ENCODE measurements around the gene RMDN2. TPM values are rescaled to one million over a fixed set of nuclear protein-coding genes. Genes with fewer than 3 reads are reported as not detected.

The RMDN2 gene
- total RNA-seq, 1 donor from 2014 or later = 4.1 TPM

DNA sequence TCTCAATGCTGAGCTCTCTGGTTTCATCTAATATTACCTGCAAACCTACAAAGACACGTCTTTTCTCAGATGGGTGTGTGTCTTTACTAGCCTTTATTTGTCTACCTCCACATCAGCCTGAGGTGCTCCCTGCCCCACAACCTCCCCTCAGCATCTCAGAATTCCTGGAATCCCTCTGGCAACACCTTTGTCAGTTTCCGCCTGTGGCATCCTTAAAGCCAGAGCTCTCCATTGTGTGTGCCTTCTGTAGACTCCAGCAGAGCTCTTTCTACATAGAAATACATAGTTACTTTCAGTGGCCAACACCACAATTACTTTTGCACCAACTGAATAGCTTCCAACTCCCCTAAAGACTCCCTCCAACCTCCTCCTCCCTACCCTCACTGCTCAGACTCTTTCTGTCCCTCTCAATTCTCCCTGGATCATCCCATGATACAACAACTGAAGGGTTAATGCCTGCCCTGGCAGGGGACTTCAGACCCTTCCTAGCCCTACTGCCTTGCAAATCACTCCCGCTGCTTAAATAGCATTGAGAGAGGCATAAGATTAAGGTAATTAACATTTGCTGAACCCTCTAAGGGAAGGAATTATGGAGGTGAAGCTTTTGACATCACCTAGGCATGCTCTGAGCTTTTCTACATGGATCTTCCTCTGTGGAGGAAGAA, 39.6 kb upstream of the RMDN2 start:
- TF ChIP-seq, protein P1, sequence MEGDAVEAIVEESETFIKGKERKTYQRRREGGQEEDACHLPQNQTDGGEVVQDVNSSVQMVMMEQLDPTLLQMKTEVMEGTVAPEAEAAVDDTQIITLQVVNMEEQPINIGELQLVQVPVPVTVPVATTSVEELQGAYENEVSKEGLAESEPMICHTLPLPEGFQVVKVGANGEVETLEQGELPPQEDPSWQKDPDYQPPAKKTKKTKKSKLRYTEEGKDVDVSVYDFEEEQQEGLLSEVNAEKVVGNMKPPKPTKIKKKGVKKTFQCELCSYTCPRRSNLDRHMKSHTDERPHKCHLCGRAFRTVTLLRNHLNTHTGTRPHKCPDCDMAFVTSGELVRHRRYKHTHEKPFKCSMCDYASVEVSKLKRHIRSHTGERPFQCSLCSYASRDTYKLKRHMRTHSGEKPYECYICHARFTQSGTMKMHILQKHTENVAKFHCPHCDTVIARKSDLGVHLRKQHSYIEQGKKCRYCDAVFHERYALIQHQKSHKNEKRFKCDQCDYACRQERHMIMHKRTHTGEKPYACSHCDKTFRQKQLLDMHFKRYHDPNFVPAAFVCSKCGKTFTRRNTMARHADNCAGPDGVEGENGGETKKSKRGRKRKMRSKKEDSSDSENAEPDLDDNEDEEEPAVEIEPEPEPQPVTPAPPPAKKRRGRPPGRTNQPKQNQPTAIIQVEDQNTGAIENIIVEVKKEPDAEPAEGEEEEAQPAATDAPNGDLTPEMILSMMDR (conservative IDR thresholded peaks at IDR 0.05) = no peak
- Mint-ChIP-seq H3K27me3 (ENCODE audit: low read depth) (peaks cover 38% of the 10 kb centered on the region), H3K4me3 (no peak overlapping the region), H3K27ac (ENCODE audit: unreplicated experiment) (no peak overlapping the region), H3K9me3 (no peaks in the 10 kb centered on the region), H3K36me3 (ENCODE audit: low read depth) (no peaks in the 10 kb centered on the region), H3K4me1 (no peaks in the 10 kb centered on the region)
- no peak for DNase-seq (ENCODE audit: low read depth, low spot score)

DNA sequence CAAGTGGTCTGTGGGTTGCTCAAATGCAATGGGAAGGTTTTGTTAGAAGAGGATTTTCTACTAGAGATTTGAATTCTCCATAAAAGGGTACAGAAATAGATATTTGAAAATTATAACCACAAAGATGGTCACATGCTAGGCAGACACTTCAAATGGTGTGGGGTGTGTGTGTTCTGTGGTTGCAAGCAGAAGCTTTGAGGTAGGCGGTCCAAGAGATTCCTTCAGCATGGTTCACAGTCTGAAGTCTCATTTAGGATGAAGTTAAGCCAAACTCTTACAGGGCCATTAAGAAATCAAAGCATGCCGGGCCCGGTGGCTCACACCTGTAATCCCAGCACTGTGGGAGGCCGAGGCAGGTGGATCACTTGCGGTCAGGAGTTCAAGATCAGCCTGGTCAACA, 38.3 kb upstream of the RMDN2 start:
- H3K4me3 Mint-ChIP-seq = no peak overlapping the region
- no peaks in the 10 kb centered on the region for H3K9me3 Mint-ChIP-seq
- no peaks in the 10 kb centered on the region for H3K36me3 Mint-ChIP-seq (ENCODE audit: low read depth)
- TF ChIP-seq, protein P1 (conservative IDR thresholded peaks at IDR 0.05) = no peak
- H3K4me1 Mint-ChIP-seq = no peaks in the 10 kb centered on the region
- DNase-seq (ENCODE audit: low read depth, low spot score) = no peak
- peaks cover 30% of the 10 kb centered on the region for H3K27me3 Mint-ChIP-seq (ENCODE audit: low read depth)
- no peak overlapping the region for H3K27ac Mint-ChIP-seq (ENCODE audit: unreplicated experiment)

DNA sequence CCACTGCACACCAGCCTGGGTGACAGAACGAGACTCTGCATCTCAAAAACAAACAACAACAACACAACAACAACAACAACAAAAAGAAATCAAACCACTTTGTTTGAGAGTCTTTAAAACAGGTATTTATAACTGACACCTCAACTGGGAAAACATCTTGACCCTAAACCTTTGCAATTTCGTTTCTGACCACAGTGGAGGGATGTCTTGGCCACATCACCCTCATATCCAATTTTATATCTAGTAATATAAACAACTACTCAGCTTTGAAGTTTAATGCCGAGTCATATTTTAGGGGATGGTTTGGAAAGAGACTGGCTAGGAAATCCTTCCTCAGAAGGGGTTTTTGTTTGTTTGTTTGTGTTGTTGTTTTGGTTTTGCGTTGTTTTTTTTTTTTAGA, 37.8 kb upstream of the RMDN2 start:
- Mint-ChIP-seq H3K9me3 (no peaks in the 10 kb centered on the region), H3K4me3 (no peak overlapping the region), H3K27me3 (ENCODE audit: low read depth) (peaks cover 26% of the 10 kb centered on the region), H3K27ac (ENCODE audit: unreplicated experiment) (no peak overlapping the region), H3K4me1 (peaks cover 3% of the 10 kb centered on the region), H3K36me3 (ENCODE audit: low read depth) (no peaks in the 10 kb centered on the region)
- TF ChIP-seq, protein P1 (conservative IDR thresholded peaks at IDR 0.05) = no peak
- no peak for DNase-seq (ENCODE audit: low read depth, low spot score)

DNA sequence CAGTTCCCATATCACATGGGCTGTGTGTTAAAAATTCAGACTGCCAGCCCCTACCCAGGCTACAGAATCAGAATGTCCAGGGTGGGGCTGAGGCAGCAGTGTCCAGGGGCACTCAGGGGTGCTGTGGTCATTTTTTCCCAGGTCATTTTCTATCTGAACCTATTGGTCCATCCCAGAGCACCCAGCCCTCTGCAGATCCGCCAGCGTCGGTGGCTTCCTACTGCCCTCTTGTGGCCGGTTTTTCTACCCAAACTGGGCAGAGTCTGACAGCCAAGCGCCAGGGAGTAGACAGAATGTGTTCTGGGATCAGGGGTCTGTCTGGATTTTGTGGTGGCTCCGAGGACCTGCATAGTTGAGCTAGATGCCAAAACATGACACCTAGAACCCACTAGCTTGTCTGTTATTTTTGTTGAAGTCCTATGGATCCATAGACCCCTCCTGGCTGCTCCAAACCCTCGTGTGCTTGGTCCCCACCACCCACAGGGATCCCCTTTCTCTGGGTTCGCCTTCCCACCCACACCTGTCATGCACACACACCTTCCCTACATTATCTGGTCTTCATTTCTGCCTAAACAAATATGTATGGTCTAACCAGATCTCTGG, 34.1 kb upstream of the RMDN2 start:
- Mint-ChIP-seq H3K27me3 (ENCODE audit: low read depth) (peaks cover 12% of the 10 kb centered on the region), H3K36me3 (ENCODE audit: low read depth) (no peaks in the 10 kb centered on the region), H3K4me3 (no peak overlapping the region), H3K4me1 (peaks cover 5% of the 10 kb centered on the region), H3K9me3 (no peaks in the 10 kb centered on the region), H3K27ac (ENCODE audit: unreplicated experiment) (no peak overlapping the region)
- TF ChIP-seq, protein P1 (conservative IDR thresholded peaks at IDR 0.05) = peak; percentile 79
- peak; percentile 77 for DNase-seq (ENCODE audit: low read depth, low spot score)

DNA sequence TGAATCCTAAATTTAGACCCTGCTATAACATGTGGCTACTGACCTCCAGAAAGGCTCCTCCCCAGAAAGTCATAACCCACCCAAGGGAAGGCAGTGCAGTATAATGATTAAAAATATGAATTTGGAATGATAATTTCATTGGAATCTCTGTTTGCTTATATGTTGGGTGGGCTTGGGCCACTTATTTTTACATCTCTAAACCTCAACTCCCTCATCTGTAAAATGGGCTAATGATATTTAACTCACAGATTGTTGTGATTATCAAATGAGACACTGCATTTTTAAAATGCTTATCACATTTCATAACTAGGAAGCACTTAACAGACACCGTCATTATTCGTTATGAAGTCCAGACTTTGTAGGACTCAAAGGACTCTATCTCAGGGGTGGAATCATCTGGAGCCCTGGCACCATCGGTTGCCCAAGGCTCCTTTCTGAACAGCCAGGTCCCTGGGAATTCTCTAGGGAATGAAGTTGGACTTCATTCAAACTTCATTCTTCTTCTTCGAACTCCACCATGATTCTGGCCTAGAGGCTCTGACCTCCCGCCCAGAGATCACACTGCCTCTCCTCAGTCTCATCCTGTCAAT, 33.1 kb upstream of the RMDN2 start:
- H3K9me3 Mint-ChIP-seq = no peaks in the 10 kb centered on the region
- no peak for DNase-seq (ENCODE audit: low read depth, low spot score)
- no peaks in the 10 kb centered on the region for H3K36me3 Mint-ChIP-seq (ENCODE audit: low read depth)
- peaks cover 3% of the 10 kb centered on the region for H3K27me3 Mint-ChIP-seq (ENCODE audit: low read depth)
- no peak overlapping the region for H3K4me3 Mint-ChIP-seq
- no peak overlapping the region for H3K27ac Mint-ChIP-seq (ENCODE audit: unreplicated experiment)
- TF ChIP-seq, protein P1 (conservative IDR thresholded peaks at IDR 0.05) = no peak
- H3K4me1 Mint-ChIP-seq = peaks cover 5% of the 10 kb centered on the region

Data from neural crest cell (in vitro differentiated cells).